HEK293 (cell line): ENCODE results near the gene JAKMIP1.

Experiments
- CTCF ChIA-PET: fragments of 350-600 bp; formaldehyde crosslinking; extraction: SDS; loops from one replicate; lab custom pipeline; 2021; ENCODE audit warnings: antibody characterized with exemption; lab: Yijun Ruan, JAX
- POLR2A ChIA-PET: fragments of 300-600 bp; formaldehyde crosslinking; extraction: SDS; loops from one replicate; lab custom pipeline; 2020; ENCODE audit warnings: antibody characterized with exemption, inconsistent platforms; lab: Yijun Ruan, JAX
- H3K27ac ChIP-seq: fragments of 200-500 bp; sonication (Bioruptor generic); 2 replicates; pipeline ENCODE4 v1.5.1; 2014; ENCODE audit warnings: low read depth, low read length, control low read depth, inconsistent platforms; ENCODE audit errors: extremely low read depth
- H3K36me3 ChIP-seq, 2 experiments: fragments of 200-500 bp in 1 of 2; sonication (Bioruptor generic) in 1 of 2; 1 replicate in 1 of 2; 2 replicates in 1 of 2; pipeline ENCODE4 v1.5.1; 2014 to 2017; ENCODE audit warnings: inconsistent platforms in 2 of 2, low read length in 2 of 2; ENCODE audit not compliant: control insufficient read depth in 2 of 2, insufficient read depth in 1 of 2
- H3K4me1 ChIP-seq: fragments of 200-500 bp; sonication (Bioruptor generic); 2 replicates; pipeline ENCODE4 v1.5.1; 2014; ENCODE audit warnings: mild to moderate bottlenecking, low read length, inconsistent platforms; ENCODE audit not compliant: control insufficient read depth, insufficient read depth
- H3K4me3 ChIP-seq: 2 replicates; pipeline ENCODE4 v1.5.1; 2011; ENCODE audit warnings: low read depth, mild to moderate bottlenecking, control low read depth, low read length, moderate library complexity
- H3K9me3 ChIP-seq: fragments of 200-500 bp; sonication (Bioruptor generic); 2 replicates; pipeline ENCODE4 v1.5.1; 2014; ENCODE audit warnings: low read depth, low read length, inconsistent platforms; ENCODE audit not compliant: control insufficient read depth, insufficient read depth
- EGR2 ChIP-seq: fragments of 450-650 bp; formaldehyde crosslinking; IDR thresholded peaks from 2 replicates; pipeline ENCODE4 v1.5.1; 2016; ENCODE audit warnings: low read depth, missing biosample characterization, missing genetic modification characterization
- HOXD13 ChIP-seq: sonication (generic); formaldehyde crosslinking; IDR thresholded peaks from 2 replicates; pipeline ENCODE4 v1.8.0; 2022; ENCODE audit warnings: missing genetic modification reagents, borderline replicate concordance
- REPIN1 ChIP-seq: fragments of 450-650 bp; formaldehyde crosslinking; IDR thresholded peaks from 2 replicates; pipeline ENCODE4 v1.5.1; 2017; ENCODE audit warnings: missing biosample characterization, missing genetic modification characterization, low read depth
- SCRT2 ChIP-seq: fragments of 450-650 bp; formaldehyde crosslinking; IDR thresholded peaks from 2 replicates; pipeline ENCODE4 v1.5.1; 2016; ENCODE audit warnings: missing biosample characterization, missing genetic modification characterization
- SETDB1 ChIP-seq: IDR thresholded peaks from one replicate; pipeline ENCODE4 v1.6.1; 2017; ENCODE audit warnings: mild to moderate bottlenecking, low read length, moderate library complexity, mixed read lengths; ENCODE audit not compliant: insufficient read length
- SP2 ChIP-seq: fragments of 450-650 bp; formaldehyde crosslinking; IDR thresholded peaks from 2 replicates; pipeline ENCODE4 v1.5.1; 2016; ENCODE audit warnings: missing biosample characterization, missing genetic modification characterization
- TRIM28 ChIP-seq: IDR thresholded peaks from 2 replicates; pipeline ENCODE4 v1.6.1; 2011; ENCODE audit warnings: low read length, control low read depth, borderline replicate concordance
- ZBTB17 ChIP-seq: fragments of 450-650 bp; formaldehyde crosslinking; IDR thresholded peaks from 2 replicates; pipeline ENCODE4 v1.5.1; 2016; ENCODE audit warnings: missing biosample characterization, missing genetic modification characterization
- ZBTB26 ChIP-seq: fragments of 450-650 bp; formaldehyde crosslinking; optimal IDR thresholded peaks from 2 replicates; pipeline ENCODE3; 2016; ENCODE audit warnings: missing biosample characterization, mild to moderate bottlenecking, missing genetic modification characterization
- ZFHX2 ChIP-seq: fragments of 450-650 bp; formaldehyde crosslinking; conservative IDR thresholded peaks from 2 replicates; pipeline ENCODE4 v1.5.1; 2016; ENCODE audit warnings: missing biosample characterization, missing genetic modification characterization
- ZNF138 ChIP-seq: fragments of 450-650 bp; formaldehyde crosslinking; IDR thresholded peaks from 2 replicates; pipeline ENCODE4 v1.5.1; 2016; ENCODE audit warnings: missing biosample characterization, missing genetic modification characterization, borderline replicate concordance
- ZNF146 ChIP-seq: fragments of 450-650 bp; formaldehyde crosslinking; IDR thresholded peaks from 2 replicates; pipeline ENCODE4 v1.5.1; 2016; ENCODE audit warnings: missing biosample characterization, missing genetic modification characterization
- ZNF148 ChIP-seq: fragments of 450-650 bp; formaldehyde crosslinking; IDR thresholded peaks from 2 replicates; pipeline ENCODE4 v1.5.0; 2017; ENCODE audit warnings: missing biosample characterization, missing genetic modification characterization, borderline replicate concordance
- ZNF280D ChIP-seq: fragments of 450-650 bp; formaldehyde crosslinking; IDR thresholded peaks from 2 replicates; pipeline ENCODE4 v1.5.1; 2016; ENCODE audit warnings: missing biosample characterization, missing genetic modification characterization
- ZNF341 ChIP-seq: fragments of 450-650 bp; formaldehyde crosslinking; IDR thresholded peaks from 2 replicates; pipeline ENCODE4; 2016; ENCODE audit warnings: low read depth, missing biosample characterization, missing genetic modification characterization
- ZNF548 ChIP-seq: fragments of 450-650 bp; formaldehyde crosslinking; IDR thresholded peaks from 2 replicates; pipeline ENCODE4 v1.5.1; 2016; ENCODE audit warnings: missing biosample characterization, missing genetic modification characterization

JAKMIP1 gene

GRCh38 chr4:6222761-6223292 lies 22.5 kb upstream of the JAKMIP1 start:
- H3K9me3 ChIP-seq = no peaks in the 10 kb centered on the region
- ChIA-PET POLR2A (no interaction called here), CTCF (no interaction called here)
- TF ChIP-seq ZNF548 (tag by site-specific recombination) = no peak
- 0 out of 2 replicates have a peak, but pooled peaks have one; percentile 6 for TF ChIP-seq EGR2 (tag by site-specific recombination)
- no peak overlapping the region for H3K27ac ChIP-seq
- no peaks in the 10 kb centered on the region for H3K4me1 ChIP-seq
- no peak overlapping the region for H3K4me3 ChIP-seq
- no peaks in the 10 kb centered on the region for H3K36me3 ChIP-seq

- no peaks in the 10 kb centered on the region for H3K4me1 ChIP-seq
- POLR2A ChIA-PET = no interaction called here
- H3K27ac ChIP-seq = no peak overlapping the region
- CTCF ChIA-PET = interaction anchor here (1.5 kb wide), 1 partner anchor 28 kb away, joined by 3 read pairs; no protein-coding TSS in a partner anchor
- TF ChIP-seq ZBTB26 (tag by site-specific recombination) (peak; percentile 28), ZNF148 (tag by site-specific recombination) (no peak), ZNF280D (peak; percentile 90), HOXD13 (no peak), ZNF138 (tag by site-specific recombination) (no peak), ZNF341 (0 out of 2 replicates have a peak, but pooled peaks have one; percentile 14), ZBTB17 (tag by site-specific recombination) (no peak), REPIN1 (tag by site-specific recombination) (no peak), ZFHX2 (tag by site-specific recombination) (peak; percentile 48), SCRT2 (tag by site-specific recombination) (peak; percentile 39; the same call in 1 of the 2 replicates), ZNF146 (tag by site-specific recombination) (no peak), SETDB1 (peak; percentile 54), SP2 (tag by site-specific recombination) (0 out of 2 replicates have a peak, but pooled peaks have one; percentile 28), TRIM28 (peak; percentile 50; the same call in 1 of the 2 replicates)
- H3K4me3 ChIP-seq = no peak overlapping the region
- H3K36me3 ChIP-seq = no peaks in the 10 kb centered on the region
- H3K9me3 ChIP-seq = no peaks in the 10 kb centered on the region
Measured at GRCh38 chr4:6221851-6222760, 21.8 kb upstream of the JAKMIP1 start.
